GM12878 (cell line): ENCODE results near the gene KARS1. TPM values are rescaled to one million over a fixed set of nuclear protein-coding genes. Genes with fewer than 3 reads are reported as not detected.

ENCODE experiments used
- ATAC-seq: fragments of 200-7000 bp; cut with Tn5 transposase; 3 replicates; pipeline ENCODE4 v1.9.1; 2020; ENCODE audit warnings: mild to moderate bottlenecking, moderate library complexity
- BruUV-seq: library from RNA; stranded (reverse); fragments of 400-500 nt; replicated peaks from 2 replicates; lab custom pipeline; 2021; lab: Mats Ljungman, UMichigan
- CTCF ChIA-PET: fragments of 300-600 bp; sonication (Branson Sonifier 250); formaldehyde crosslinking; extraction: SDS; loops from one replicate; lab custom pipeline; 2021; ENCODE audit warnings: inconsistent platforms; lab: Yijun Ruan, JAX
- POLR2A ChIA-PET: fragments of 350-600 bp; formaldehyde crosslinking; extraction: SDS; loops from one replicate; lab custom pipeline; 2021; ENCODE audit warnings: inconsistent platforms; lab: Charles Lee
- RAD21 ChIA-PET: fragments of 300-600 bp; sonication (Branson Sonifier 250); formaldehyde crosslinking; loops from one replicate; lab custom pipeline; 2023; ENCODE audit warnings: antibody characterized with exemption; ENCODE audit not compliant: unreplicated experiment; lab: Charles Lee
- SMC1A ChIA-PET: fragments of 300-600 bp; sonication (Branson Sonifier 250); formaldehyde crosslinking; loops from one replicate; lab custom pipeline; 2023; ENCODE audit not compliant: unreplicated experiment, uncharacterized antibody; lab: Charles Lee
- DNase-seq: peaks from one replicate; pipeline ENCODE4 v3.0.0-alpha.2; 2011; ENCODE audit warnings: low read depth, low spot score
- FAIRE-seq: peaks from 3 replicates; lab custom pipeline; 2011; peaks lifted over from hg19 to GRCh38; lab: Jason Lieb, UNC
- H2AFZ ChIP-seq: 2 replicates; pipeline ENCODE4 v1.6.0; 2011; ENCODE audit warnings: low read depth, low read length, control low read depth; ENCODE audit not compliant: control insufficient read depth
- H3K27ac ChIP-seq: 2 replicates; pipeline ENCODE4 v1.5.1; 2011; ENCODE audit warnings: control low read depth; ENCODE audit not compliant: control insufficient read depth, insufficient read depth
- H3K27me3 ChIP-seq, 2 experiments: replicated peaks in 1 of 2; 2 replicates each; pipeline versions ENCODE4 v1.6.0 to v1.6.1; 2011; ENCODE audit warnings: low read length in 1 of 2; ENCODE audit not compliant: control insufficient read depth in 2 of 2, insufficient read depth in 2 of 2
- H3K36me3 ChIP-seq, 2 experiments: 2 replicates each; pipeline ENCODE4 v1.5.1; 2011; ENCODE audit warnings: low read length in 1 of 2; ENCODE audit not compliant: control insufficient read depth in 2 of 2, insufficient read depth in 2 of 2
- H3K4me1 ChIP-seq: 2 replicates; pipeline ENCODE4 v1.6.1; 2011; ENCODE audit warnings: mild to moderate bottlenecking, low read length, moderate library complexity, mixed read lengths; ENCODE audit not compliant: control insufficient read depth, insufficient read depth
- H3K4me2 ChIP-seq: 2 replicates; pipeline ENCODE4 v1.6.0; 2011; ENCODE audit warnings: control low read depth; ENCODE audit not compliant: control insufficient read depth, insufficient read depth
- H3K4me3 ChIP-seq: fragments of 200-600 bp; sonication (generic); 2 replicates; pipeline ENCODE4 v1.5.1; 2016
- H3K79me2 ChIP-seq: 2 replicates; pipeline ENCODE4 v1.6.0; 2011; ENCODE audit warnings: low read length; ENCODE audit not compliant: control insufficient read depth, insufficient read depth
- H3K9ac ChIP-seq: 2 replicates; pipeline ENCODE4 v1.8.0; 2011; ENCODE audit warnings: low read length, control low read depth, mixed read lengths; ENCODE audit not compliant: control insufficient read depth, insufficient read depth
- H3K9me3 ChIP-seq: replicated peaks from 3 replicates; pipeline ENCODE4 v1.5.1; 2011; ENCODE audit warnings: mild to moderate bottlenecking, low read length; ENCODE audit not compliant: control insufficient read depth, insufficient read depth
- H4K20me1 ChIP-seq: 2 replicates; pipeline ENCODE4 v1.6.0; 2011; ENCODE audit not compliant: control insufficient read depth, insufficient read depth
- ATF2 ChIP-seq: IDR thresholded peaks from 2 replicates; pipeline ENCODE4 v1.6.1; 2012; ENCODE audit warnings: low read length, inconsistent platforms
- BCL3 ChIP-seq: IDR thresholded peaks from 2 replicates; pipeline ENCODE4 v1.6.1; 2011; ENCODE audit warnings: borderline replicate concordance, low read depth, mild to moderate bottlenecking, moderate library complexity, low read length; ENCODE audit not compliant: insufficient read depth, poor library complexity, severe bottlenecking
- CREM ChIP-seq: IDR thresholded peaks from 2 replicates; pipeline ENCODE4 v1.6.1; 2014; ENCODE audit warnings: antibody characterized with exemption, low read depth
- ETV6 ChIP-seq, 2 experiments: fragments of 450-650 bp in 1 of 2; IDR thresholded peaks in 1 of 2; conservative IDR thresholded peaks in 1 of 2; 2 replicates each; pipeline ENCODE4 v1.6.1; 2014; ENCODE audit warnings: antibody characterized with exemption in 1 of 2, borderline replicate concordance in 1 of 2, low read depth in 1 of 2, mild to moderate bottlenecking in 1 of 2, moderate library complexity in 1 of 2
- GATAD2B ChIP-seq: fragments of 450-650 bp; conservative IDR thresholded peaks from 2 replicates; pipeline ENCODE4 v1.6.1; 2017; ENCODE audit warnings: low read depth, mild to moderate bottlenecking, moderate library complexity
- HDAC2 ChIP-seq: fragments of 200-600 bp; sonication (generic); IDR thresholded peaks from 2 replicates; pipeline ENCODE4 v1.6.1; 2017
- HSF1 ChIP-seq: fragments of 150-350 bp; IDR thresholded peaks from 2 replicates; pipeline ENCODE4 v1.6.1; 2014; ENCODE audit warnings: mild to moderate bottlenecking, low read depth, low read length
- MYC ChIP-seq: IDR thresholded peaks from 2 replicates; pipeline ENCODE4 v1.6.1; 2011; ENCODE audit warnings: mild to moderate bottlenecking, low read length, moderate library complexity, inconsistent platforms; ENCODE audit not compliant: insufficient read depth, insufficient replicate concordance, insufficient read length, severe bottlenecking
- NR2F1 ChIP-seq: fragments of 450-650 bp; conservative IDR thresholded peaks from 2 replicates; pipeline ENCODE4 v1.6.1; 2017; ENCODE audit warnings: mild to moderate bottlenecking
- PBX3 ChIP-seq: IDR thresholded peaks from 2 replicates; pipeline ENCODE4 v1.6.1; 2011; ENCODE audit warnings: mild to moderate bottlenecking, low read depth, low read length, moderate library complexity; ENCODE audit not compliant: insufficient replicate concordance
- POLR2A ChIP-seq: IDR thresholded peaks from 2 replicates; pipeline ENCODE4 v1.6.1; 2011; ENCODE audit warnings: low read depth, mild to moderate bottlenecking, low read length
- RELB ChIP-seq: fragments of 450-650 bp; IDR thresholded peaks from 2 replicates; pipeline ENCODE4 v1.6.1; 2017; ENCODE audit warnings: low read depth, mild to moderate bottlenecking, moderate library complexity
- RFX5 ChIP-seq: IDR thresholded peaks from 2 replicates; pipeline ENCODE4 v1.6.1; 2011; ENCODE audit warnings: low read depth, low read length, improper control_type of control experiment
- SREBF1 ChIP-seq: IDR thresholded peaks from 2 replicates; pipeline ENCODE4 v1.6.1; 2012; ENCODE audit warnings: mild to moderate bottlenecking, low read length
- USF1 ChIP-seq: IDR thresholded peaks from 2 replicates; pipeline ENCODE4 v1.6.1; 2011; ENCODE audit warnings: borderline replicate concordance, low read depth, mild to moderate bottlenecking, moderate library complexity, mixed read lengths, low read length; ENCODE audit not compliant: insufficient read depth; ENCODE audit errors: extremely low read length
- ZNF207 ChIP-seq: fragments of 450-650 bp; IDR thresholded peaks from 2 replicates; pipeline ENCODE4 v1.6.1; 2014; ENCODE audit warnings: antibody characterized with exemption, mild to moderate bottlenecking, borderline replicate concordance
- WGBS: methylation state at CpG from one replicate; pipeline ENCODE4 v1.1.6; 2016; ENCODE audit warnings: low lambda C conversion rate; ENCODE audit not compliant: insufficient replicate concordance, insufficient coverage; ENCODE audit errors: missing lambda C conversion rate; 5-methylcytosine and 5-hydroxymethylcytosine counted together
- in situ Hi-C: fragments of 300-500 bp; cut with MboI; formaldehyde crosslinking; loops from 9 replicates; pipeline ENCODE4 v1.14.3; 2018; ENCODE audit warnings: mixed read lengths
- intact Hi-C: fragments of 100-400 bp; cut with micrococcal nuclease; formaldehyde crosslinking; loops from one replicate; pipeline ENCODE4 v1.14.2; 2022; ENCODE audit not compliant: unreplicated experiment
- polyA plus RNA-seq, 11 experiments: library from polyadenylated mRNA; depleted of rRNA in 4 of 11; unstranded in 6 of 11; stranded (reverse) in 5 of 11; fragments of >200 nt; fragmentation: Nextera tagmentation in 4 of 11; fragmentation: Illumina TruSeq in 1 of 11; extraction: Ambion mirVana in 4 of 11; extraction: Trizol in 1 of 11; gene quantifications; 1 replicate in 1 of 11; 2 replicates in 10 of 11; pipeline versions ENCODE4 v1.2.1 to v1.2.3, GENCODE V29; 2011 to 2016; ENCODE audit warnings: inconsistent platforms in 2 of 11, missing spikeins in 2 of 11, low read depth in 1 of 11
- total RNA-seq, 4 experiments: library from RNA; depleted of rRNA in 3 of 4; stranded (reverse); fragments of >200 nt in 3 of 4; fragmentation: Illumina TruSeq in 1 of 4; extraction: Trizol in 1 of 4; gene quantifications; 2 replicates each; pipeline versions ENCODE4 v1.2.1 to v1.2.3, GENCODE V29; 2013 to 2021

The KARS1 gene
- total and polyA plus RNA-seq, 10 of the 15 experiments (the other 5 are each of a cell fraction or from before 2014, with no cell fraction given): 187 to 312 (median 211) TPM

GRCh38 chr16:75629132-75629531, 18.3 kb downstream of the KARS1 start:
- BruUV-seq: no TSS peak
- RAD21 ChIA-PET: no interaction called here

More at GRCh38 chr16:75629132-75629531, 18.3 kb downstream of the KARS1 start:
- intact Hi-C loops: no loop called here
- WGBS: over 99% methylated on average over 10 of the region's 10 CpGs
- Histone ChIP-seq H3K9ac (no peak overlapping the region), H3K4me1 (no peaks in the 10 kb centered on the region), H3K4me3 (no peak overlapping the region), H3K27ac (no peak overlapping the region), H4K20me1 (no peaks in the 10 kb centered on the region), H3K27me3 (no peaks in the 10 kb centered on the region), H3K36me3 (peaks cover 21 to 54% of the 10 kb centered on the region in 2 experiments), H2AFZ (no peak overlapping the region), H3K79me2 (no peaks in the 10 kb centered on the region), H3K9me3 (no peaks in the 10 kb centered on the region), H3K4me2 (no peak overlapping the region)
- FAIRE-seq (no peak), ATAC-seq (no peak), DNase-seq (no peak)
- ChIA-PET CTCF (interaction anchor here (0.7 kb wide), 1 partner anchor 12 kb away, joined by 3 read pairs; no protein-coding TSS in a partner anchor), POLR2A (no interaction called here), SMC1A (no interaction called here)
- in situ Hi-C loops: loop anchor here (10.0 kb wide), 1 partner anchor 164 kb away; the partner anchor contains the start of gene TMEM170A
- TF ChIP-seq CREM (no peak), PBX3 (no peak), ZNF207 (no peak), ETV6 (conservative IDR thresholded peaks at IDR 0.05 in 1 of 2, IDR thresholded peaks at IDR 0.05 in 1 of 2; ENCODE audit: borderline replicate concordance in 1 of 2, low read depth in 1 of 2) (no peak), ATF2 (no peak), RELB (no peak), HDAC2 (no peak), POLR2A (no peak), MYC (no peak), SREBF1 (no peak), NR2F1 (no peak), GATAD2B (no peak), HSF1 (no peak), RFX5 (no peak), USF1 (no peak), BCL3 (no peak)
